NCI-H524 (cell line): ENCODE data around the gene SPAG8.

Experiments
- DNase-seq, 2 experiments: peaks; one replicate each; lab custom pipeline; 2025; lab: John Stamatoyannopoulos, UW

SPAG8 gene

DNA sequence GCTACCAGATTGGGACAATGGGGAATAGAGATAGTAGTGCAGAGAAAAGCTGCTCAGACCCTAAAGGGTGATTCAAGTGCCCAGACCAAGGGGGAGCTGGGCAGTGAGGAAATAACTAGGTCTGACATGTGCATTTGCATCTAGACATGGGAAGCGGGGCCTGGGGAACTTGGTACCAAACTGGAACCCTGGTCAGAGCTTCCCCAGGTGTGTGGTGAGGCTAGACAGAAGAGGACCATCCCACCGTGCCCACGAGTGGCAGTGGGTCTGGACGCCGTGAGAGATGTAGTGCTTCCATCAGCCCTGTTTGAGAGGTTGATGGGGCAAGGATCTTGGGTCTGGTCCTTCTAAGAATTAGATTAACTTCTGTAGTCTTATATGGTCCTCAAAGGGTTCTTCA is 24.5 kb upstream of the SPAG8 start:
- DNase-seq, result no peak

DNA sequence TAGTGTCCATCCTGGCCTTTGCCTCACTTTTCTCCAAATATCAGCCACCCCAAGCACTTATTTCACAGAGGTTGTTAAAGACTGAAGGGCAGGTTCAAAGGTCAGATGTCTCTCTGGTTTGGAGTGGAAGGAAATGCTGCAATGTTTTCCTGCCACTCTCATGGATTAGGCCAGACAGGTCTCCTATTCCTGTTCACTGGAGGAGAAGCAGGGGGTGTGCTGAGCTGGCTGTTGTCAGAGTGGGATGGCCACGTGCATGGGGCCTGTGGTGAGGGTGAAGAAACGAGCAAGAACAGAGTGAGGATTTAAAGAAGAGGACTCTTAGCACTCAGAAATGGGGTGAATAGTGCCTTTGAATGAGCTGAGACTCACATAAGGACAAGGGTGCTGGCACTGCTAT is 23.7 kb upstream of the SPAG8 start:
- no peak for DNase-seq

DNA sequence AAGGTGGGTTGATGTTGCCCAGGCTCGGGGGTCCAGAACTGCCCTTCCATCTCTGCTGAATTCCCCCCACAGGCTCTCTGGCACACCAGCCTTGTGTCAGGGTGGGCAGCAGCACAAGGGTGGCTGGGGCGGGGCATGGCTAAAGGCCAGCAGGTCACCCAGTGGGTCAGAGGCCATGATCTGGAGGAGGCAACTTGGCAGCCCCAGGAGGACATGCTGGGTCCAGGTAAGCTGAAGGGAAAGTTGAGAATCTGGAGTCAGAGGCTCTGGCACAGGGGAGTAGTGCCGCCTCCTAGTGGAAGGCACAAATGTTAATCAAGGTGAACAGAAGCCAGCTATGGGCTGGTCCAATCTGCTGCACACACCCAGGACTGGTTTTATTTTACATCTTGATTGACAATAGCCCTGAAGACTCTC is 23.2 kb upstream of the SPAG8 start:
- no peak for DNase-seq

DNA sequence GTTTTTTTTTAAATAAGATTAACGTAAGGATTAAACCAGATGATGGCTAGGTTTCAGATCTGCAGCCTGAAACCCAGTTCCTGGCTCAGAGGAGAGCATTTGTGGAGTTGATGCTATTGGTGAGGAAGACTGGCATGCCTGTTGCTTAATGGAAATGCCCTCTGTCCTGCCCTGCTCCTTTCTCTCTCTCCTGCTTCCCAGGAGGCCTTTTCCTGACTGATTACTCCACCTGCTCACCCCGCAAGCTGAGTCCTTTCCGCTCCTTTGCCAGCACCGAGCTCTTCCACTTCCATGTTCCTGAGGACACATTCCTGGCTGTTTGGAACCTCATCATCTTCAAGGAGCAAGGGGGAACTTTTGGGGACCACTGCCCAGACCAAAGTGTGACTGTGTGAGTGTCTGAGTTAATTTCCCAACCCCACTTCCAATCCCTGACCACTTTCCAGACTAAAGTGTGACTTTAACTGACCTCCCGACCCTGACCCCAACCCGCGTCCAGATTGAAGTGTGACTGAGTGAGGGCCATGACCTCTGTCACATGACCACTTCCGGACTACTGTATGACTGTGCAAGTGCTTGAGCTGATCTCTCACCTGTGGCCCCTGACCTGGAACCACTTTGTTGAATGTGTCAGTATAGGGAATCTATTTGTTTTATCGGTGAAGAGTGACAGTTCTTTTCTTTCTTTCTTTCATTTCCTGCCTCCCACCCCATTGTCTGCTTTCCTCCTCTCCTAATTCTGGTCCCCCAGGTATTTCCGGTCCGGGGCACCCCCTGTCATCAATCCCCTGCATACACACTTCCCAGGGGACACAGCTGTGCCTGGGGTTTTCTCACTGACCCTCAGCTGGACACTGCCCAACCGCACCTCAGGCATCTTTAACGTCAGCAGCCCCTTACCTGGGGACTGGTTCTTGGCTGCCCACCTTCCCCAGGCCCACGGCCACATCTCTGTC is 22.5 kb upstream of the SPAG8 start:
- DNase-seq, result no peak

DNA sequence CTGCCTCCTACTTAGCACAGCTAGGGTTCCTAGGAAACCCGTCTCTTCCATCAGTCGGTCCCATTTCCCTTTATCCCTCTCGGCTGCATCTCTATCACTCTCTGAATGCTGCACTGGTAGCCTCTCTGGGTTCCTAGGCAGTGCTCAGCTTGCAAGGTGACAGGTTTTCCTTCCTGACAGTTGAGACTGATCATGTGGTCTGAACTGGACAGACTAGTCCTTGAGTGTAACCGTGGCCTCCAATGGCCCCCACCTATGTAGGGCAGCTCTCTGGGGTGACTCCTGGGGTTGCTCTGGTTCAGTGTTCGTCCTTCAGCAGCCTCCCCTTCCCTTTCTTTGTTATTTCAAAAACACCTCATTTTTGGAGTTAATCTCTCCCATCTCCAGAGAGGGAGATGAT is 20.8 kb upstream of the SPAG8 start:
- DNase-seq, result no peak

DNA sequence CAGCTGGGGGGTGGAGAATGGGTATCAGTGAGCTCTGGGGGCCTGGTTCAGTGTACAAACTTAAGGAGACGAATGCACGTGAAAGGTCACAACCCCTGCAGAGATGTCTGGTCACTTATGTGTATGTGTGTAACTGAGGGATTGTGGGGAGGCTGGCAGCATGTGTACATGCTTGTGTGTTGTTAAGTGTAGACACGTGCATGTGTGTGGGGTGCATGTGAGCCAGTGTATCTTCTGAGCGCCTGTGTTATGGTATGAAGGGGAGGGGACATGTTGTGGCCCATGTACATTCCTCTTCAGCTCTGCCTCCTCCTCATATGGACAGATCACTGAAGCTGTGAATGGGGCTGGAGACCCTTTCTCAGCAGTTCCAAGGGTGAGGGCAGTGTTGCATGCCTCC is 19.0 kb upstream of the SPAG8 start:
- DNase-seq, result no peak

DNA sequence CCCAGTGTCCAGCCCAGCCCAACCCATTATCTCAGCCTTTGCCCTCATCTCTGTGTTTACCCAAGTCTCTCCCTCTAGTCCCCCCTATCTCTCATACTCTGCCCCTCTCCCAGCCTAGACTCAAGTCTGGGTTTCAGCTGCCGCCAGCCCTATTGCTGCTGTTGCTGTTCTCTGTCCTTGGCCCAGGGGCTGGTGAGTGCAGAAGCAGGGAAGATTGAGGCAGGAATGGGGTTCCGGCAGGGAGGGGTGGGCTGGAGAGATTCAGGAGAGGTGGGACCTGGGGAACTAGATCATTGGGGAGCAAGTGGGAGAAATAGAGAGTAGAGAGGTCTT is 17.7 kb upstream of the SPAG8 start:
- DNase-seq, result no peak

DNA sequence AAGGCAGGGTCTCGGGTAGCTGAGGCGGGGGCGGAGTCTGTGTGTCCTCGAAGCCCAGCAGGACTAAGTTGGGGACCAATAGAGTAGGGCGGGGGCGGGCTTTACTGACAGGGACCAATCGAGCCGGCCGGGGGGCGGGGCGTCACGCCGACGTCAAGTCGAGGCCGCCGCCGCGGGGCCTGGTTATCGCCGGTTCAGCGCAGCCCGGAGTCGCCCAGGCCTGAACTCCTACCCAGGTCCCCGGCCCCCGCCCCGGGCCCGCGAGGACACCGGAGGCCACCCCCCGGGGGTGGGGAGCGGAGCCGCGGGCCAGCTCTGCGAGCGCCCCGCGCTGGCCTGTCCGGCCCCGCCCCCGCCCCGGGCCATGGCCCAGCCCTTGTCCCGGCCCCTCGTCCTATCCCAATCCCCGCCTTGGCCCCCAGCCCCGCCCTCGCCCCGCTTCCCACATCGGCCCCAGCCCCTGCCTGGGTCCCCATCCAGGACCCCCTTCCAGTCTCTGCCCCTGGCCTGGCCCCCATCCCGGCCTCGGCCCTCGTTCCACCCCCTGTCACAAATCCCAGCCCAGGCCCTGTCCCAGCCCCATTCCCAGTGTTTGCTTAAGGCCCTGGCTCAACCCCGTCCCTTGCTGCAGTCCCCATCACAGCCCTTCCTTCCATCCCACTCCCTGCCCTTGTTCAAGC is 17.2 kb upstream of the SPAG8 start, which contains the start of gene TMEM8B:
TSS of gene TMEM8B (plus strand) at position 145 of the 680 bp plus-strand sequence. CDS start at position 365, 220 bp downstream.
- DNase-seq, result peak; percentile 86

DNA sequence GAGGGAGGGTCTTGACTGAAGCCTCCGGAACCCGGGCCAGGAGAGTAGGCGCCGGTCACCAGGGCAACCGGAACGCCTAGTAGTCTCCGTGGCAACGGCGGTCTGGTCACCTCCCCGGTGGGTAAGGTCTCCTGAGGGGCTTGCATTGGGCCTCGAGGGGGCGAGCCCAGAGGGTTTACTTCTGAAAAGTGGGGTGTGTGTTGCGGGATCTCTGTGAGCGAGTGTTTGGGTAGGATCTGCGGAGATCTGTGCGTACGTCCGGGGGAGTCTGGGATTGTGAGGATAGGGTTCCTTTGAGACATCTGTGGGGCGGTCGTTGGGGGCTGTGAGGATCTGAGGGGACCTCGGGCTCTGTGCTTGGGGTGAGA is 16.6 kb upstream of the SPAG8 start, which contains the start of gene FAM221B:
TSS of gene FAM221B (minus strand) at position 17 of the 368 bp plus-strand sequence. CDS start 2,571 bp downstream, outside the sequence.
- peak in 1 of 2 experiments; percentile 40 for DNase-seq

DNA sequence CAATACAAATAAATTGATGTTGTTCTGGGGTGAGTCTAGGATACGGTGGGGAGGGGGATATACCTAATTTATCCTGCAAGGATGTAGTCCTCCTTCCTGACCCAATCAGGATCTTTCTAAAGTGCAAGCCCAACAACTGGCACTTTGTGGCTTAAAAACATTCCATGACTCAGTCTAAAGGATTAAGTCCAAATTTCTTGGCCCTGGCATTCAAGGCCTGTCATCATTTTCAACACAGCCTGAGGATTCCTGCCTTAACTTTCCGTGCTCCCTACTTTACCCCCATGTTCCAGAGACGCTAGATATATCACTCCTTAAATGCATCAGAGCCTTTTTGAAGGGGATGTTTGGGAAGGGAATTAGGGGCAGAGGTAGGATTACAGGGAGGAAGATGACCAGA is 15.4 kb upstream of the SPAG8 start:
- DNase-seq, result no peak

DNA sequence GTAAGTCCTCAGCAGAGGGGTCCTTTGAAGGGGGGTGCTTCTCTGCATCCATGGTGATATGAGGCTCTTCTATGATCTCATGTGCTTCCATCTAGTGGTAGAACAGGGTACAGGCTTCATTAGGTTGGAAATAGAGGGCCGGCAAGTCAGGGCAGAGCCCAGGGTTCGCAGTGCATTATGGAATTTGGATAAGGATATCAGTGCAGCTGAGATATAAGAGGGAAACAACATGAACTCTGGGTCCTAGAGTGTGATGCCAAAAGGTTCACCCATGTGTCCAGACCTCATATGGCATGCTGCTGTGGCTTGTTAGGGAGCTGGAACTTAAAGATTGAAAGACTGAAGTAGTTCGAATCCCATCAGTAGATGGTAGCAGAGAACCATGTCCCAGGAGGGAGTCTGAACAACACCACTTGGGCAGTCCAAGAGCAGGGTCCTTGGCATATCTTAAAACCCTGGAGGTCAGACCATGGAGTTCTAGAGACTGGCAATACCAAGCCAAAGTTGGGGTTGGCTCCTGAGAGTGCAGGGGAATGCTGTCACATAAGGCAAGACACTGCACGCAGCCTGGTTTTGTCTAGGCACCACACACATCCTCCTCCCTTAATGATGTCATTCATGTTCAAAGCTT is 14.1 kb upstream of the SPAG8 start:
- DNase-seq, result peak; percentile 33 to 61

DNA sequence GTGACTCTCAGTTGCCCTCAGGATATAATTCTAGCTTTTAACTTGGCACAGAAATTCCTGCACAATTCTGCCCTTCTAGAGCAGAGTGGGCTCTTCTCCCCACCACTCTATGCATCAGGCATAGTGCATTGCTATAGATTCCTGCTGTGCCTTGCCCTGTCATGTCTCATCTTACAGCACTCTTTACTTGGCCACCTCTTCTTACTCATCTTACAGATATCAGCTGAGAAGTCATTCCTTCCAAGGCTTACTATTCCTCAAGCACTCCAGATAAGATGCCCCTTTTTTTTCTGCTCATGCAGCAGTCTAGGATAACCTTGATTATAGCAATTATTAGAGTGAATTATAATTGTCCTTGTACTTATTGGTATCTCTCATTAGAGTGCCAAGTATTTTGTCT is 10.9 kb upstream of the SPAG8 start:
- DNase-seq, result no peak

DNA sequence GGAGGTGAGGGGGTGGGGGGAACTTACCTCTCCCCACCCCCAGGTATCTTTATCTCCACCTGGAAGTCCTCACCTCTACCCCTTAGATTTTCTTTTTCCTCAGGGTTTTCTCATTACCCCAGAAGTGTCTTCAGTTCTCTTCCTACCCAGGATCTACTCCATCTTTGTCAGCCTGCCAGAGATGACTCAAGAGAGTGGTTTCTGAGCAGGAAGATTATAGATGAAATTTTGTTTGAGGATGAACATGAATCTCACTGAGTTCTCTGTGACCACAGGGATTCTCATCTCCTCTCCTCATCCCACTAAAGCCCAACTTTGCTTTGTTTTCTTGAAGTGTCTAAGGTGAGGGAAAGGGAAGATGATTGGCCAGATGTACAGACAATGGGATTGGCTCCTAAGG is 8.0 kb upstream of the SPAG8 start:
- no peak for DNase-seq

DNA sequence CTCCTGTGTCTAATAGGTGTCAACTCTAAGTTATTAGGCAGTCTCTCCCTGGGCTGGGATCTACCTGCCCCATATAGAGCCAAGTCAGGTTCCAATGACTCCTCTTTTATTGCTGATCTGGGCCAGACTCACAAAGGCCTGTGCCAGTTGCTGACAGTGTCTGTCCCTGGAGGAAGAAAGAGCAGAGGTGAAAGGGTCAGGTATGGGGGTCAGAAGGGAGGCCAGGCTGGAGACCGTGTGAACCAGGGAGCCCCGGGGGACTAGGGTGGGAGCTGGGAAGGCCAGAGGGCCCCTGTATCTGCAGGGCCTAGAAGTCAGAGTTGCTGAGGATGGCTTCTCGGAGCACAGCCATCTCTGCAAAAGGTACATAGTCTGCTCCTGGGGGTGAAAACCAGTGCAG is 6.3 kb upstream of the SPAG8 start:
- DNase-seq, result no peak

DNA sequence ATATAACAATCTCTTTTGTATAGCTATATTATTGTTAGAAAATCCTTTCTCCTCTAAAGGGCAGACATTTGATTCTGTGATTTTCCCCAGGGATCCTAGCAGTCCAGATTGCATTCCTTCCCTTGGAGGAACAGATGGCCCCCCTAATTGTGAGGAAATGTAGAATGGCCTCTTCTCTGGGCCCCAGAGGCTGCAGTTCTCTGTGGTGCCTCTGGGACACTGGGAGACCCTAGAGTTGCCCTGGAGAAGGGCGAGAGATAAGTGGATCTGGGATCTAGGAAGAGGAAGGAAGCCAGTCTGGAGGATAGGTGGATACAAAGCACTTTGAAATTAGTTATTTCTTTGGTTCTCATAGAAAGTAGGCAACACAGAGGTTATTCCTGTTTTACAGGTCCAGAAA is 4.6 kb upstream of the SPAG8 start:
- peak; percentile 93 for DNase-seq

DNA sequence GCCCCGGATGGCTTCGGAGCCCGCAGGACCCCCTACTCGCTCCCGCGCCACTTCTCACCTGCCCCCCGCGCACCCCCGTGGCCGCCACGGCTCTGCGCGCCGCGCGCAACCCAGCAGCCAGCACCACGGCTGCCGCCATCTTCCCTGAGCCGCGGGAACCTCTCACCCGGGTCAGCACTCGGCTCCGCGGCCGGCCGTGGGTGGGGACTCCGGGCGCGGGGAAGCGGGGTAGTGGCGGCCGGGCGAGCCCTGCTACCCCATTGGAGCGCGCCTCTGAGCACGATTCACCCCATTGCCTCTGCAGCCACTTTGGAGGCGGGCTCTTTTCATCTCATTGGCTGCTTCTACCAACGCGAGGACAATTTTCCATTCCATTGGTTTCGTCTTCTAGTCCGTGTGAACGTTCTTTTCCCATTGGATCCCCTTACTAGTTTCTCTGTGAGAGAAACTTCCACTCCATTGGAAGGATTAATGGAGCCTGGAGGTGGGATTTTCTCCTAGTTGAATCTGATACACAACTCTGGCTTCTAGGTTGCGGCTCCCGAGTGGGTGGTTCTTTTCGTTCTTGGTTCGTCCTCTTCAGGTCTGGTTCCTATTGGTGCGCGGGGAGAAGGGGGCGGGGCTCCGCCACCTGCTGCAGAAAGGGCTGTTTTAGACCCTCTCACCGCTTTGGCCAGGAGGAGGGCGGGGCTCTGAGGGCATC is 2.9 kb upstream of the SPAG8 start, which contains the start of gene HINT2:
TSS of gene HINT2 (minus strand) at position 202 of the 703 bp plus-strand sequence. CDS start at position 139, 63 bp downstream.
- DNase-seq, result peak; percentile 98 to 99

DNA sequence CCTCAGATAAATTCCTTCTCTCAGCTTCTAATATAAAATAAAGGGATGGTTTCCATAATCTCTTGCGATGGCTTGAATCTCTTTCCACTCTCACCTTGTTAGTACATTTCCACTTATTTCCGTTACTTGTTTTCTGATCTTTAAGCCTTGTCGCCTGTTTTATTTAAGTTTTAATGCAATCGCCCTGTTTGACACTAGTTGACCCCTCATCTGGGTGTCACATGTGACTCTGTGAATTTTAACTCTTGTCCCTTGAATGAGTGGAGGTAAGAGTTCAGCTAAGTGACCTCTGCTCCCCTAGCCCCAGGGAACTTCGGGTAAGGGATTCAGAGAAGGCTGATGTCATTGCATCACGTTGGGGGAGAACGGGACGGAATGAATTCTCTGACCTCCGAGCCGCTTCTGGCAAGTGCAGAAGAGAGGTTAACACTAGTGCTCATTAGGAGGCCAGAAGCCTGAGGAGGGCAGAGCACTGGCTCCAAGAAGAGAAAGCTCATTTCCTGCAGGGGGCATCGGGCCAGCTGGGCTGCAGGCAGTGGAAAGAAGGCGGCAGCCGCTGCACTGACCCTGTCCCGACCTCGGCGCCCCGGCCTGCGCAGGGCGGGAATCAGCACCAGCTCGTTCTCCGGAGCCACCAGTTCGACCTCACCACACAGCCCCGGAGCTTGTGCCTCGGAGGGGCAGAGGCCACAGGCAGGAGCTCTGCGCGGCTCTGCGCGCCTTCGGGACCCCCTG is 2.2 kb upstream of the SPAG8 start:
- DNase-seq, result peak; percentile 13 to 63

DNA sequence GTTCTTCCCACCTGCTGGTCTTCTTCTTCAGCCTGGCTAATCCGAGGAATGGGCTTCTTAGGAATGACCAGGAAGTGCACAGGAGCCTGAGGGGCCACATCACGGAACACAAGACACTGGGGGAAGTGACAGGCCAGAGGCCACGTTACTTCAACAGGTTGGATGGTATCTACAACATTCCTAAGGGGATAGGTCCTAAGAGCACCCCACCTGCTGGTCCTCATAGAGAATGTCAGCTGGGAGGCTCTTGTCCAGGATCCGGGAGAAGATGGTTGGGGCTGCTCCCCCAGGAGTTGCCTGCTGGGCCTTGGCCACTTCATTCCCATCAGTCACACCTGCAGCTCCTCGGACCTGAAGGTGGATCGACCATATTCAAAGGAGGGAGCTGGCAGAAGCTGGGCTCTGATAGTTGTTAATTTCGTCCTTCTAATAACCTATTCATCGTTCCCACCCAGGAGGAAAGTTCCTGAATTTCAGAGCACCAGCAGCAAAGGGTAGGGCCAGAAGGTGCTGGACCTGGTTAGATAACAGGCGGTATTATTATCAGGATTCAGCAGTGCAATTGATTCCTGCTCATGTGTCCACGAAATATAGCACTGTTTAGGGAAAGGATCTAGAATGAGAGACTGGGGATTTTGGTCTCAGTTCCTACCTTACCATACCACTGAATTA is 1.5 kb upstream of the SPAG8 start:
- DNase-seq, result peak in 1 of 2 experiments; percentile 46

DNA sequence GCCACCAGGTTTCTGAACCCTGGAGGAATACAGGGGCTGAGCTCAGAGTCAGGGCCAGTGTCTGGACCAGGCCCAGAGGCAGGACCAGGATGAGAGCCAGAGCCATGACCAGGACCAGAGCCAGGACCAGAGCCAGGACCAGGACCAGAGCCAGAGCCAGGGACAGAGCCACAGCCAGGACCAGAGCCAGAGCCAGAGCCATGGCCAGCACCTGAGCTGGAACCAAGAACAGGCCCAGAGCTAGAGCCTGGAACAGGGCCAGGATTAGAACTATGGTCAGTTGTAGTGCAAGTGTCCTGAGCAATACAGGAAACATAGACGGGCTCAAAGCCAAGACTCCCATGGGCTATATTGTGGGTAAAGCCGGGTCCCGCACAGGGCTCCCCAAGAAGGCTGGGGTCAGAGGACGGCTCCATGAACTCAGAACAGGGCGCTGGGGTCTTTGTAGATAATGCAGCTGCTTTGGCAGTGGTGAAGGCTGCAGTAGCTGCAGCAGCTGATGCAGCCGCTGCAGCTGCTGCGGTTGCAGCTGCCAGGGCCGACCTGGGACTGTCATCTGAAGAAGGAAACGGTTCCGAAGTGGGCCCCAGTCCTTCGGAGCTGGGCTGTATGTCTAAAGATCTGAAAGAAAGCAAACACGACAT is 559 bp downstream of the SPAG8 start:
- DNase-seq, result no peak

DNA sequence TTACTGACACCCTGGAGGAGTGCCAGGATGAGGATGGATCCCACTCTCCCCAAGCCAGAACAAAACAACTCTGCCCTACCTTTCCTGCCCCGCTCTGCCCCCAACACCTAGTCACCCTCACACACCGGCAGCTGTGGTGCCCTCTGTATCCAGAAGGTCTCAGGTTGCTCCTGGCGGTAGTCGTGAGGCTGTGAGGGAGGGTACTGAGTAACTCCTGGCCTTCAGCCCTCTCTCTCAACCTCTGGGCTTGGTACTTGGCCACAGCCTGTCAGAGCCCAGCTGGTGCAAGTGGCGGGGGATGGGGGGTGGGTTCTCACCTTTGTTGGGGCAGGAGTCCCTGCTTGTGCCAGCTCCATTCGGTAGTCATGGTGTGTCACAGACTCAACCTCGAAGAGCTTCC is 1.9 kb downstream of the SPAG8 start:
- DNase-seq, result no peak
